GM19438 (cell line): ENCODE data around the gene C4orf54.

Experiments
- ATAC-seq: cut with Tn5 transposase; IDR thresholded peaks from one replicate; pipeline ENCODE4 v1.9.1; 2021; ENCODE audit warnings: low read depth; ENCODE audit not compliant: unreplicated experiment

The C4orf54 gene

GRCh38 chr4:99657798-99658197 is at the start of gene C4orf54:
TSS of gene C4orf54 (minus strand) at chr4:99657828. CDS start at chr4:99654648, 3,180 bp downstream.
- ATAC-seq = no peak

DNA sequence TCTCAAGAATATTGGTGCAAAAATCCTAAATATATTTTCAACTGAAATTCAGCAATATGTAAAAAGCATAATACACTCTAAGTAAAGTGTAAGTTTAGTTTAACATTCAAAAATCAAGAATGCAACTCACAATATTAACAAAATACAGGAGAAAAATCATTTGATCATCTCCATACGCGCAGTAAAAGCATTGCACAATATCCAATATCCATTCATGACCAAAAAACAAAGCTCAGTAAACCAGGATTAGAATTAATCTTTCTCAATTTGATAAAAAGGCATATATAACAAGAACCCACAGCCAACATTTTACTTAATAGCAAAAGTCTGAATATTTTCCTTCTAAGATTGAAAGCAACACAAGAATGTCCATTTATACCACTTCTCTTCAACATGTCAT is 48.3 kb upstream of the C4orf54 start:
- no peak for ATAC-seq

DNA sequence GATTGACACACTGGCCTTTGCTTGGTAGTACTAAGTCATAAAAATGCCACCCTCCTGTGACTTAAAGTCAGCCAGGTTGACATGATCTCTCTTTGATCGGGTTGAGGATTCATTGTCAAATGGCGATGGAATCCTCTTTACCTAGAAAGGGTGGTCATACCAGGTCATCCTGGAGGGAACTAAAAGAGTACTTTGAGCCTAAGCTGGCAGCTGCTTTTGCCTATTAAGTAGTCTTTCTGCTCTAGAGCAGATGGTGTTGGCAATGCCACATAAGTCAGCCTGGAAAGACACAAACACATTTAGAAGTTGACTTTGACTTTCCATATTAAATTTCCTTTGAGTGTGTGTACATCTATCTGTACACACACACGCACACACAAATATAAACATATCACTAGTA is 39.2 kb upstream of the C4orf54 start:
- no peak for ATAC-seq

- no peak for ATAC-seq
Measured at GRCh38 chr4:99693140-99693539, 35.5 kb upstream of the C4orf54 start.

DNA sequence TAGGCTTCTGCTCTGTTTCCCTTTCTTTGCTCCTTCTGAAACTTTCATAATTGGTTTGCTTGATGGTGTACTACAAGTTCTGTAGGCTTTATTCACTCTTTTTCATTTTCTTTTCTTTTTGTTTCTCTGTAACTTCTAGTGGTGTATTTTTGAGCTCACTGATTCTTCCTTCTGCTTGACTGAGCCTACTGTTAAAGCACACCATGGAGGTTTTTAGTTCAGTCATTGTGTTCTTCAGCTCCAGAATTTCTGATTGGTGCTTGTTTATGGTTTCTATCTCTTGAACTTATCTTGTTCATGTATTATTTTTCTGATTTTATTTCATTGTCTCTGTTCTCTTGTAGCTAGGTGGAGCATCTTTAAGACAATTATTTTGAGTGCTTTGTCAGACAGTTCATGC is 33.4 kb upstream of the C4orf54 start:
- ATAC-seq = no peak

DNA sequence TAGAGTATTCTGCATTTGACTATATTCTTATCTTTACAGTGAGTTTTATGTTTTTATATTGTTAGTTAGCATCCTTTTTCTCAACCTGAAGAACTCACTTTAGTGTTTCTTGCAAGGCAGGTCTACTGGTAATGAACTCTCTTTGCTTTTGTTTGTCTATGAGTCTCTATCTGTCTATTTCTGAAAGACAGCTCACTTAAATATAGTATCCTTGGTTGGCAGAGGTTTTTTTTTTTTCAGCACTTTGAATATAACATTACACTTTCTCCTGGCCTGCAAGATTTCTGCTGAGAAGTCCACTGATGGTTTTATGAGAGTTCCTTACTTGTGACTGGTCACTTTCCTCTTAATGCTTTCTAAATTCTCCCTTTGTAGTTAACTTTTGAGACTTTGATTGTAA is 32.8 kb upstream of the C4orf54 start:
- no peak for ATAC-seq

- ATAC-seq = no peak
Measured at GRCh38 chr4:99687120-99687519, 29.5 kb upstream of the C4orf54 start.

DNA sequence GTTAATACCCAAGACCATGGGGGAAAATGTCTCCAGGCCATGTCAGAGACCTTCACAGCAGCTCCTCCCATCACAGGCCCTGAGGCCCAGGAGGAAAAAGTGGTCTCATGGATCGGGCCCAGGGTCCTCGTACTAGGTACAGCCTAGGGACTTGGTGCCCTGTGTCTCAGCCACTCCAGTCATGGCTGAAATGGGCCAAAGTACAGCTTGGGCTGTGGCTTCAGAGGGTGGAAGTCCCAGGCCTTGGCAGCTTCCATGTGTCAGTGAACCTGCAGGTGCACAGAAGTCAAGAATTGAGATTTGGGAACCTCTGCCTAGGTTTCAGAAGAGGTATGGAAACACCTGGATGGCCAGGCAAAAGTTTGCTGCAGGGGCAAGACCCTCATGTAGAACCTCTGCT is 27.6 kb upstream of the C4orf54 start:
- ATAC-seq = no peak

DNA sequence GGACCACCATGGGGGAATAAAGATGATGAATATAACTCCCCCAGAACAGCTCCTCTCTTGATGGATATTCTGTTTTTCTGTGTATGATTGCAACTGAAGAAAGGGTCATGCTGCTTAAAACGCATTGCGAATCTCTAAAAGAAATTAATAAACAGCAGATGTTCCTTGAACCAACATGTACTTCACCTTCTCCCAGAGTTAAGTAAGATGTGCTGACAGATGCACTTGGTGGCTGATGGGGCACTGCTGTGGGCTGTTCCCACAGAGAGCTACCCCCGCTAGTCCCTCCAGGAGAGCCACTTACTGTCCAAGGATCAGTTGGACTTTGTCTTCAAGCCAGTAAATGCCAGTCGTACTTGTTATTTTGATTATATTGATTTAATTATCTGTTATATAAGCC is 26.3 kb upstream of the C4orf54 start:
- no peak for ATAC-seq

- no peak for ATAC-seq
Measured at GRCh38 chr4:99679976-99680375, 22.3 kb upstream of the C4orf54 start.

DNA sequence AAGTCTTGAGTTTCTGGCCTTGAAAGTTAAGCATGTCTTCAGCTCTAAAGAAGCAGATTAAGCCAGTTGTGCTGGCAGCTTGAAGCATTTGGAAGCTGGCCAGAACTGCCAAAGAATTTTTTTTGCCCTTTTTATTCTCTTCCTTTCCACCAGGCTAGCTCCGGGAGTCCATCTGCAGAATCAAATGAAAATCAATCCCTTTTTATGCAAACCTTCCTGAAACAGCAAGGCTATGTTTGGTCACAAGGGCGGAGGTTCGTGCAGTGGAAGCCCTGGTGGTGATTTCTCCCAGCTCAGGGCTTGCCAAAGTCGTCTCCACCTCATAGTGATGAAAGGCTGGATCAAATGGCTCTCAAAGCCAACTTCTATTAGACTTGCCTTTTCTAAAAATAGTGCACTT is 21.6 kb upstream of the C4orf54 start:
- ATAC-seq = no peak

DNA sequence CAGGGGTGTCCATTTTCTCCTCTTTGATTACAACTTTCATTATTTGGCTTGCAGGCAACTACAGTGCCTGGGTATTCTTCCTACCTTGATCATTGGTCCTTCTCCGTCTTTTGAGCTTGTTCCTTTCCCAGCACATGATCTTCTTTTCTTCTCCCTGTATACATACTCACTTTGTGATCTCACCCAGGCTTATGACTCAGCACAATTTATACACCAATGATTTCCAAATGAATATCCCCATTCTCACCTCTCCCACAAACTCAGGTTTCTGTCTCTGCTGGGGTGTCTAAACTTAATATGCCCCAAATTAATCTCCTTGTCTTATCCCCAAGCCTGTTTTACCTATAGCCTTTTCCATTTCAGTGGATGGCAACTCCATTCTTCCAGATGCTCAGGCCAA is 19.5 kb upstream of the C4orf54 start:
- no peak for ATAC-seq

GRCh38 chr4:99670409-99671073 is 12.9 kb upstream of the C4orf54 start:
- no peak for ATAC-seq

DNA sequence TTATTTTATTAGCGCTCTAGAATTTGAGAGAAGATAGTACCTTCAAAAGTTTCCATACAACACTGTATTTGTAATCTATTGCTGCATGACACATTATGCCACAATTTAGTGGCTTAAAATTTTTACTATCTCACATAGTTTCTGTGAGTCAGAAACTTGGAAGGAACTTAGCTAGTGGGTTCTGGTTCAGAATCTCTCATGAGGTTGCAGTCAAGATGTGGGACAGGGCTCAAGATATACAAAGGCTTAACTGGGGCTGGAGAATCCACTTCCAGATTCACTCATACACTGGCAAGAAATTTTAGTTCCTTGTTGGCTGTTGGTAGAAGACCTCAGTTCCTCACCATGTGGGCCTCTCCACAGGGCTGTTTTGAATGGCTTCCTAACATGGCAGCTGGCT is 11.5 kb upstream of the C4orf54 start:
- ATAC-seq = no peak

DNA sequence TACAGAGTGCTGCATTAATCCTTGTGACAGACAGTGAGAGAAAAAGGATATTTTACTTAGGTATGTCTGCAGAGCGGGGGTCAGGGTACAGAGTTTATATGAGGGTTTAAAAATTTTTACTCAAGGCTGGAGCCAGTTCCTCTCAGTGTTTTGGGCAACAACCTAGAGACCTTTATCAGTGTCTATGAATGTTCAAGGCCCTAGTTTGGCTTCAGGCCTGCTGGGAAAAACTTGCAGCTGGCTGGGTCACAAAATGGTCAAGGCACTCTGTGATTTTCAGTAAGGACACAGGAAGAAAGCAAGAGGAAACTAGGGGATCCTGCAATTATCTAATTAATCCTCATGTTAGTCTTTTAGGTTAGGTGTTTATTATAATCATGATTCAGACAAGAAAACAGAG is 10.8 kb upstream of the C4orf54 start:
- no peak for ATAC-seq

DNA sequence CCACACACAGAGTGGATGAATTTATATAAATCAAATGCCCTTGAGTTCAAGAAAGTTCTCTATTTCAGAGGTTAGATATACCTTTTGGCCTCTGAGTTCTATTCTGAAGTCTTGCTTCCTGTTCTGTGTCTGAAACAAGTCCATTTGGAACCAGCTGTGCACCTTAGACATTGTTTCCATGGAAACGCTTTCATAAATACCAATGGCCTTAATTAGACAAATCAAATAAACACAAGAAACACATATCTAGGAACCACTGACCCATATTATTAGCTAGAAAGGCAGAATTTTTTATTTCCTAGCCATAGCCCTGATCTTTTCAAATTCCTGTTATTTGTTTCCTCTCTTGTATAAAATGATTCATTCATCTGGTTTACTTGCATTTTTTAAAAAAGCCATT is 8.4 kb upstream of the C4orf54 start:
- no peak for ATAC-seq

- ATAC-seq = no peak
Measured at GRCh38 chr4:99664716-99665115, 7.1 kb upstream of the C4orf54 start.

DNA sequence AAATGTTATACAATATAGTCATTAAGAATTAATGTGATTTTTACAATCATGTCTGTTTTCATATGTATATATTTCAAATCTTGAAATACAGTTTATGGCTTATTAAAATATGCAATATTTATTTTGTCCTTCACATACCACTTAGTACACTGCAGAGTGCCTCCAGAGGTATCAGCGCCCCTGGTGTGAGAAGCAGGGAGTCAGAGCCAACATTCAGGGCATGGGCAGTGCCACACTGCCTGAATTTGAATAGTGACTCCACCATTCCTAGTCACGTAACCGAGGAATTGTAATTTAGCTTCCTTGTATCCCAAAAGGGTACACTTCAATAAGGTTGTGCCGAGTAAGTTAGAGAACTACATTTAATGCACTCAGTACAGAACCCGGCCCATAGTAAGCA is 4.3 kb upstream of the C4orf54 start:
- ATAC-seq = no peak

- ATAC-seq = no peak
Measured at GRCh38 chr4:99658666-99659065, 1.0 kb upstream of the C4orf54 start.

- no peak for ATAC-seq
Measured at GRCh38 chr4:99655308-99656081, 2.1 kb downstream of the C4orf54 start.

DNA sequence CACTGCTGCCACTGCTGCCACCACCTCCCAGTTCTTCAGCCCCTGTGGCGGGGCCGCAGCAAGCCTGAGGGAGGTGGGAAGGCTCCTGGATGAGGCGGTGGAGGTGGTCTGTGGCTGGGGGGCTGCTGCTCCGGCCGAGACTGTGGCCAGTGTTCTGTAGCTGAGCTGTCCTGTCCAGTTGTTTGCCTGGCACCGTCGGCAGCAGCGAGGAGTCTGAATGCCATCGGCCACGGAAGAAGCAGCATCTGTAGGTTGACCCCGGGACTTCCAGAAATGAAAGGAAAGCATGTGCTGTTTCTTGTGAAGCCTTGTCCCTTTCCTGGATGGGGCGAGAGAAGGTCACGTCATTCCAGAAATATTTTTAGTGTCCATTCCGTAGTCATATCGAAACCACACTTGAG is 3.3 kb downstream of the C4orf54 start:
- no peak for ATAC-seq

- no peak for ATAC-seq
Measured at GRCh38 chr4:99653916-99654315, 3.7 kb downstream of the C4orf54 start.
